ENCODE measurements around the gene RNF148.

RNF148 gene, protein sequence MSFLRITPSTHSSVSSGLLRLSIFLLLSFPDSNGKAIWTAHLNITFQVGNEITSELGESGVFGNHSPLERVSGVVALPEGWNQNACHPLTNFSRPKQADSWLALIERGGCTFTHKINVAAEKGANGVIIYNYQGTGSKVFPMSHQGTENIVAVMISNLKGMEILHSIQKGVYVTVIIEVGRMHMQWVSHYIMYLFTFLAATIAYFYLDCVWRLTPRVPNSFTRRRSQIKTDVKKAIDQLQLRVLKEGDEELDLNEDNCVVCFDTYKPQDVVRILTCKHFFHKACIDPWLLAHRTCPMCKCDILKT

DNA sequence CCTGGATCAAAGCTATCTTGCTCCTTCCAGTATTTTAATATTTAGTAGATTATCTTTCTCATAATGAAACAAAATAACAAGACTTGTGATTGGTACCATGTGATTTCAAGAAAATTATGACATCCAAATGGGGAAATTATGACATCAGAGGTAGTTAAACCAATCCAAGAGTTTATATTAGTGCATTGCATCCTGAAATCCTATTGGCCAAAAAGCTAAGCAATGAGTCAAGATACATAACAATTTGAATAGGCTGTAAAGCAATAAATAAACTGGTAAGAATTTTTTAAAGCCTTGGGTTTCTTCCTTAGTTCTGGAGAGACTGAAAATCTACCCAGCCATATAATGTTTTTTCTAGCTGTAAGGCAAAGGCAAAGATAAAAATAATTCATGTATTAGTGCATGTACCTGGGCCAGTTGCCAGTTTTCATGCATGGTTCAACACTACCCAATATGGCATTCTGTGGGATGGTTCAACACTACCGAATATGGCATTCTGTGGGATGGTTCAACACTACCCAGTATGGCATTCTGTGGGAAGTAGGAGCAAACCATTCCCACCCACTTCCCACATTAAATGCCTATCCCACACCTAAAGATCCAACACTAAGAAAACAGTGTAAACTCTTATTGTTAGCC, at the start of gene RNF148:
TSS of gene RNF148 (minus strand) at position 51 of the 639 bp plus-strand sequence. CDS start 172 bp downstream, outside the sequence.
- intact Hi-C loops (cut with micrococcal nuclease) = no loop called here
- peaks cover 9% of the 10 kb centered on the region for H3K9me3 Mint-ChIP-seq
- no peaks in the 10 kb centered on the region for H3K27me3 Mint-ChIP-seq
- no peak within 1 kb of the TSS for H3K27ac Mint-ChIP-seq
- no peaks in the 10 kb centered on the region for H3K36me3 Mint-ChIP-seq (ENCODE audit: low read depth)
- no peaks in the 10 kb centered on the region for H3K4me1 Mint-ChIP-seq (ENCODE audit: low read depth)
- no peak within 1 kb of the TSS for H3K4me3 Mint-ChIP-seq

DNA sequence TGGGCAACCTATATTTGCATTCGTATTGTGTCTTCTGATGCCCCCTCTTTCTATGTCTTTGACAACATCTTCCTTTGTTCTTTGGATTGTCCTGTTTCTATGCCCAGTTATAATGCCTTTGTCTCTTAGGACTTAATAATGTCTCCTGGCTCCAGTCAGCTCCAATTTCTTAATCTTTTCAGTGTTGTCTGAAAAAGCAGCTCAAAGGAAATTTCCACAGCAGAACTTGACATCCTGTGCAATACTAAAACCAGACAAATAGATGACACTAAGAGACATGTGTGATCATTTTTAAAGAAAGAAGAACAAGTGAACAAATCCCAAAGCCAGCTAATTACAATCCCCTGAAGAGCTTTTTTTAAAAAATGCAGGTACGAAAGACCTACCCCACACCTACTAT, 47.7 kb upstream of the RNF148 start:
- Mint-ChIP-seq H3K27ac (no peak overlapping the region), H3K4me3 (no peak overlapping the region), H3K27me3 (no peaks in the 10 kb centered on the region), H3K9me3 (no peaks in the 10 kb centered on the region), H3K4me1 (ENCODE audit: low read depth) (no peaks in the 10 kb centered on the region), H3K36me3 (ENCODE audit: low read depth) (no peaks in the 10 kb centered on the region)
- intact Hi-C loops (cut with micrococcal nuclease) = no loop called here

DNA sequence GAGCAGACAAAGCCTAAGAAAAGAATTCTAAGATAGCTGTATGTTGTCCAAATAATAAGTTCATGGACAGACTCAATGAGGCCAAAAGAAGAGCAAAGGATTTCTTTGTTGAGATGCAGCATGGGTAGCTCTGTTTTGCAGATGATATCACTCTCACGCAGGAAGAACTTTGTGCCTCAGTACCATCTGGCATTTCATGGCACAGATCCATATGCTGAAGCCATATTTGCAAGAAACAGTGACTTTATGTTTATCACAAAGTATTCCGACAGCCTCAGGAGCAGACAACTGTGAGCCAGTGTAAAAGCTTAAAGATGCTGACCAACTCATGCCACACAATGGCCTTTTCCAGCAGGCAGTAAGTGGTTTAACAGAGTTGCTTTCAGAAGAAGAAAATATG, 45.5 kb upstream of the RNF148 start:
- no peak overlapping the region for H3K4me3 Mint-ChIP-seq
- H3K4me1 Mint-ChIP-seq (ENCODE audit: low read depth) = no peaks in the 10 kb centered on the region
- H3K9me3 Mint-ChIP-seq = no peaks in the 10 kb centered on the region
- H3K27ac Mint-ChIP-seq = no peak overlapping the region
- H3K36me3 Mint-ChIP-seq (ENCODE audit: low read depth) = no peaks in the 10 kb centered on the region
- H3K27me3 Mint-ChIP-seq = no peaks in the 10 kb centered on the region
- intact Hi-C loops (cut with micrococcal nuclease) = no loop called here

DNA sequence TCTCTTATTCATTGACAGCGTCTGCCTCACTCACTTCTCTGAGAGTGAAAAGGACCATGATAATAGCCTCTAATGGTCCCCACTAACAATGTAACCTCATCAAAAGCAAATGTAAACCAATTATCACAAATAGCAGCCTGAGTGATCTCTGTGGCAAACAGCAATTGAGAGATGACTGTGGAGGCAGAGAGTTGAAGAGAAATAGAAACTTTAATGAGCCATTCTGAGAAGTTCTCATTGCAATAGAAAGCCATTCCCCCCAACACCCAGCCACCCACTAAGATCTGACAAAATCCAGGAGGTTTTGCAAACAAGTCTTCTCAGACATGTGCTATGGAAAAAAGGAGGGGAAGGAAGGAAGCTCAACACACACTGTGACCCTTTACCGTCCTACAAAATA, 44.2 kb upstream of the RNF148 start:
- Mint-ChIP-seq H3K4me1 (ENCODE audit: low read depth) (no peaks in the 10 kb centered on the region), H3K27ac (no peak overlapping the region), H3K4me3 (no peak overlapping the region), H3K36me3 (ENCODE audit: low read depth) (no peaks in the 10 kb centered on the region), H3K27me3 (no peaks in the 10 kb centered on the region), H3K9me3 (no peaks in the 10 kb centered on the region)
- intact Hi-C loops (cut with micrococcal nuclease) = no loop called here

DNA sequence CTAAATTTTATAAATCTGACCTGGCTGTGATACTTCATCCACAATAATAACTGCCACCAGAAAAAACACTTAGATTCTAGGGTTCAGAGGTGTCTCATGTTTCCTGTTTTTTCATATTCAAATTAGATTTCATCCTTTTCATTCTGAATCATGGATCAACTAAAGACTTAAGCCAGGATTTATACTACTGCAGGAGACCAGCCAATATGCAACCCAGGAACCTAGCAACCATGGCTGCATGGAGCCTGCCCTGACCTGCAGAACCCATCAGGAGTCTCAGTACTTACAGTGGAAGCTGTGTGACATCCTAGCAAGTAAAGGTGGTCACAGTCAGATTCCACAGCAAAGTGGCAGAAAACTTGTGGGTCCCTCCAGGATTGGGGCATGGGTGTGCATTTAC, 40.5 kb upstream of the RNF148 start:
- intact Hi-C loops (cut with micrococcal nuclease) = no loop called here
- Mint-ChIP-seq H3K27me3 (no peaks in the 10 kb centered on the region), H3K9me3 (no peaks in the 10 kb centered on the region), H3K4me3 (no peak overlapping the region), H3K27ac (no peak overlapping the region), H3K36me3 (ENCODE audit: low read depth) (no peaks in the 10 kb centered on the region), H3K4me1 (ENCODE audit: low read depth) (no peaks in the 10 kb centered on the region)

DNA sequence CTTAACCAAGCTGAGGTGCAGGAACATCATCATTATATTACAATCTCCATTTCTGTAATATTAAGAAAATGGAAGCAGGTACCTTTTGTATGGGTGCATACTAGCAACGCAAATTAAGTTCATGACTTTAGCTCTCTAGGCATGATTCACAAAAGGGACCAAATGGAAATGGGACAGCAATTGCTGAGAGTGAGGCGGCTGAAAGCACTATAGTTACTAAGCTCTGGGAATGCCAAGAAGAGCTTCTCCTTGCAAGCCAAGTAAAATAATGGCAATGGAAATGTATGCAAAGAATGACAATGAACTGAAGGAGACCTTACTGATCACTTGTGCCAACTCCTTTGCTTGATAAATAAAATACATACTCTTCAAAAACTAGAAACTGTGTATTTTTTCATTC, 36.2 kb upstream of the RNF148 start:
- Mint-ChIP-seq H3K9me3 (peaks cover 9% of the 10 kb centered on the region), H3K36me3 (ENCODE audit: low read depth) (no peaks in the 10 kb centered on the region), H3K4me3 (no peak overlapping the region), H3K27me3 (no peaks in the 10 kb centered on the region), H3K27ac (no peak overlapping the region), H3K4me1 (ENCODE audit: low read depth) (no peaks in the 10 kb centered on the region)
- intact Hi-C loops (cut with micrococcal nuclease) = no loop called here

DNA sequence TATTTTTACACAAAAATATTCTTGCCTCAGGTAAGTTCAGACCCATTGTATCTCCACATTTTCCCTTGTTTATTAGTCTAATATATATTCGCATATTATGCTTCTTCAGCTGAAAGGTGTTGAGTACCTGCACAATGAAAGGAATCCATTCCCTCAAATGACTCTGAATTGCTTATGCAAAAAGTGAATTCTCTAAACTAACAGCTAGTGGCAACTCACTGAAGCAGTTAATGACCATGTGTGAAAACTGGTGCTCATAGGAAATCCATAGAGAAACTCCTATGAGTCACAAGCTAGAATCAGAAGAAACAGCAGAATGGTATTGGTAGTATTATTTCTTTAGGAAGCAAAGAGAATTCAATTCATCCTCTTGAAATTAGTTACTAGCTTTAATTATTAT, 33.5 kb upstream of the RNF148 start:
- Mint-ChIP-seq H3K36me3 (ENCODE audit: low read depth) (no peaks in the 10 kb centered on the region), H3K4me3 (no peak overlapping the region), H3K27me3 (no peaks in the 10 kb centered on the region), H3K9me3 (peaks cover 9% of the 10 kb centered on the region), H3K27ac (no peak overlapping the region), H3K4me1 (ENCODE audit: low read depth) (no peaks in the 10 kb centered on the region)
- intact Hi-C loops (cut with micrococcal nuclease) = no loop called here

DNA sequence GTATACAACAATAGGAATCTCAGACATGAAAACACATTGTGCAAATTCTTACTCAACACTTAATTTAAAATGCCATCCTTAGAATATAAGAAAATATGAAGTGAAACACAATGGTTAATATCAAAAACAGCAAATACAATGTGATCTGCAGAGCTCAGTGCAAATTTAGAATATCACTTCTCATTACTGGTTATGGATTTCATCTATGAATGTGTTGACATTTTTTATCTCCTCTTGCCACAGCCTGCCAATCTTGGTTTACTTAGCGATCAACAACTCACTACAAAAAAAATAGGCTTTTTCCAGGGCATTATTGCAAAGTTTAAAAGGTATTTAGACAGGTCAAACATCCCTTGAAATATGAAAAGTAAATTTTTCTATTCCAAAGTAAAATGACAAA, 25.0 kb upstream of the RNF148 start:
- Mint-ChIP-seq H3K9me3 (no peaks in the 10 kb centered on the region), H3K27ac (no peak overlapping the region), H3K4me3 (no peak overlapping the region), H3K36me3 (ENCODE audit: low read depth) (no peaks in the 10 kb centered on the region), H3K4me1 (ENCODE audit: low read depth) (no peaks in the 10 kb centered on the region), H3K27me3 (no peaks in the 10 kb centered on the region)
- intact Hi-C loops (cut with micrococcal nuclease) = no loop called here

DNA sequence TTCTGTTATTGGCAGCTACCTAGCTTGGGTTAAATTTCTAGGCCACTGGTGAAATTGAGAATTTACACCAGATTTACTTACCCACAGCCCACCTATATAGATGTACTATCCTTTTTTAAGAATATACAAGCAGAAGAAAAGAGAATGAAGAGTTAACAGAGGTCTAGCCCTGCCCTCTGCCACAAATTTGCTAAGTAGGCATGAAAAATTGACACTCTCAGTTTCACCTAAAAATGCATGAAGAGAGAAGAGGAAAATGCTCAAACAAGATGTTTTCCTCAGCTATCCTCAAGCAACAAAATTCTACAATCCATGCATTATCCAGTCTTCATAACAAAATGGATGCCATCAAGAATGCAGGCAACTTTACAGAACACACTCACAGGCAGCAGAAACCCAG, 24.6 kb upstream of the RNF148 start:
- no peak overlapping the region for H3K4me3 Mint-ChIP-seq
- H3K27ac Mint-ChIP-seq = no peak overlapping the region
- H3K9me3 Mint-ChIP-seq = no peaks in the 10 kb centered on the region
- intact Hi-C loops (cut with micrococcal nuclease) = no loop called here
- no peaks in the 10 kb centered on the region for H3K36me3 Mint-ChIP-seq (ENCODE audit: low read depth)
- H3K4me1 Mint-ChIP-seq (ENCODE audit: low read depth) = no peaks in the 10 kb centered on the region
- H3K27me3 Mint-ChIP-seq = no peaks in the 10 kb centered on the region

DNA sequence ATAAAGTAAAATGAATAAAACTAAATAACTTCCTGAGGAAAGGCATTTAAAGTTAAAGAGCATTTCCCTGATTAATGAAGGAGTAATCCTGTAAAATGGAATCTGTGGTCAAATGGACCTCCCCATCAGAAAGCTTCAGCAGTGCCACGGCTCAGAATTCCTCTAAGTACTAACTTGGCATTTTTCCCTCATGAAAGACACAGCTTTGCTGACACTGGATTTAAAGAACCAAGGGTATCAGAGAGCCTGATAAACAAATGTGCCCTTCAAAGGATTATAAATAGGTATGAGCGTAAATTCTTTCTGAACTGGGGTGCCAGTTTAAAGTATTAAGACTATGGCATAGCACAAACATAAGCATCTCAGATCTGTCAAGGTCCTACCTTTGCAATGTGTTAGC, 24.2 kb upstream of the RNF148 start:
- Mint-ChIP-seq H3K9me3 (no peaks in the 10 kb centered on the region), H3K27ac (no peak overlapping the region), H3K27me3 (no peaks in the 10 kb centered on the region), H3K4me3 (no peak overlapping the region), H3K4me1 (ENCODE audit: low read depth) (no peaks in the 10 kb centered on the region), H3K36me3 (ENCODE audit: low read depth) (no peaks in the 10 kb centered on the region)
- intact Hi-C loops (cut with micrococcal nuclease) = no loop called here

DNA sequence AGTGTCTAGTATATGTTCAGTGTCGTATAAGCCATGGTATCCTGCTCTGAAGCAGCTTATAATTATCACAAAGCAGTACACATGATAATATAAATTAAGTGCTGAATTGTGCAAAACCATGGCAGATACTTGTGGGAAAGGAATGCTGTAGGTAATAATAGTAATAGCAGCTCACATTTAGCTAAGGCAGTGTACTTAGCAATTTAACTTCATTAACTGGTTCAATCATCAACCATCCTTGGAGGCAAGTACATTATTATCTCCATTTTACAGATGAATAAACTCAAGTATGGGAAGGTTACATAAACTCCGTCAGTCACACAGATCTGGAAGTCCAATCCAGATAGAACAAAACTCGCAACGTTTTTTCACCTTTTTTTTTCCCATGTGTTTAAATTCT, 21.6 kb upstream of the RNF148 start:
- Mint-ChIP-seq H3K9me3 (peaks cover under 1% of the 10 kb centered on the region), H3K36me3 (ENCODE audit: low read depth) (no peaks in the 10 kb centered on the region), H3K27me3 (no peaks in the 10 kb centered on the region), H3K4me1 (ENCODE audit: low read depth) (no peaks in the 10 kb centered on the region), H3K27ac (no peak overlapping the region), H3K4me3 (no peak overlapping the region)
- intact Hi-C loops (cut with micrococcal nuclease) = no loop called here

DNA sequence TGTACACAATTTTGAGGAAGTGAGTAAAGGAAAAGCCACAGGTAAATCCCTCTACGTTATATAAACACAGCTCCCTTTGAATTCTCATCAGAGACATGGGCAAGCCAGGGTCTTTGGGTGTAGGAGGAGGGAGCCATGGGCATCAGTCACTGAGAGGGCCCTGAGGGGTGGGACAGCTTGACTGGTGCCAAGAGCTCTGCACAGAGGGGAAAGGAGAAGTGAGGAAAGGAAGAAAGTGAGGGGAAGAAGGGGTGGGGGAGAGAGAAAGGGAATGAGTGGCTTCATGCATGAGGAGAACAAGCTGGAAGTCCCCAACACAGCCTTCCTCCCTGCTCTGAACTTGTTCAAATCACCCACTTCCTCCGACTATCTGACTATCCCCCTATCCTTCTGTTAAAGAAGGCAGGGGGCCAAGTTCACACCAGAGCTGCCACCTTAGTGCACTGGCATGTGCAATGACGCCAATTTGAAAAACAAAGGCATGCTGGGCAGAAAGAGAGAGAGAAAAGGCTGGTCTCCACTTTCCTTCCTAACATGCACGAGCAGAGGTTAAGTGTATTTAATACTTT, 16.4 kb upstream of the RNF148 start:
- Mint-ChIP-seq H3K9me3 (peaks cover 17% of the 10 kb centered on the region), H3K27me3 (no peaks in the 10 kb centered on the region), H3K36me3 (ENCODE audit: low read depth) (no peaks in the 10 kb centered on the region), H3K4me3 (no peak overlapping the region), H3K27ac (no peak overlapping the region), H3K4me1 (ENCODE audit: low read depth) (no peaks in the 10 kb centered on the region)
- intact Hi-C loops (cut with micrococcal nuclease) = no loop called here

DNA sequence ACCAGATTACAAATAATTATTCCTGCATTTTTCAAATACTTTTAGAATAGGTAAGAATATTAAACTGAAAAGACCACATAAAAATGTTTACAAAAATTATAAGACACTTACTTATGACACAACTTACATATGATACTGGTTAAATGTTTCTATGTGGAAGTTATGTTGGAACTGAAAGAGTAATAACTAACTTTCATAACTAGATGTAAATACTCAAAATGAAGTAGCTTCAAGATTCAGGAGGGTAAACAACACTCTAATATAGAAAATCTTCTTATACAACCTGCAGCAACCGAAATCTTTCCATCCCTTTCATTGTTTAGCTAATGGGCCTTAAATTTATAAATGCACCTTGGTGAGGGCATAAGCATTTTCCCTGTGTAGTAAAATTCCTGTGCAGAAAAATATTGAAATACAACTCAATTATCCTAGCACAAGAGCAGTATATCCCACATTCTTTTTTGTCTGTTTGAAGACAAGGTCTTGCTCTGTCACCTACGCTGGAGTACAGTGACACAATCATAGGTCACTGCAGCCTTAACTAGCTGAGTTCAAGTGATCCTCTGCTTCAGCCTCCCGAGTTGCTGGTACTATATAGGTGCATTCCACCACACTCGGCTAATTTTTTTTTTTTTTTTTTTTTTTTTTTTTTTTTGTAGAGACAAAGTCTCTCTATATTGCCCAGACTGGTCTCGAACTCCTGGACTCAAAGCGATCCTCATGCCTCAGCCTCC, 14.8 kb upstream of the RNF148 start:
- no peak overlapping the region for H3K27ac Mint-ChIP-seq
- intact Hi-C loops (cut with micrococcal nuclease) = no loop called here
- H3K27me3 Mint-ChIP-seq = no peaks in the 10 kb centered on the region

DNA sequence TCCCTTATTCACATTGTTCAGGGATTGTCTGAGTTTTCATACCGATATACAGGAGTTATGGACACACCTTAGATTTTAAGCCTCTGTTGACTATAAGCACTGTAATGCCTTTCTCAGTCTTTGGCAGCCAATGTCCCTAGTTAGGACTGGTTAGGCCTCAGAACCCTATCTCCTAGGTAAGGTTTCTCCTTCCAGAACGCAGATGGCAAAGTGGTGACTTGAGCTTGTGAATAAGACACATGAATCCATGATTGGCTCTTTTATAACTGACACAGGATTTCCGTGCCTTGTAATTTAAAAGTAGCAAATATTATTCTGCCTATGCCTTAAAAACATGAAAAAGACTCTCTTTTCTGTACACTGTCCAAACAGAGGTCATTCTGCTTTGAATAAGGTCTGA, 12.5 kb upstream of the RNF148 start:
- Mint-ChIP-seq H3K36me3 (ENCODE audit: low read depth) (no peaks in the 10 kb centered on the region), H3K9me3 (peaks cover 17% of the 10 kb centered on the region), H3K27me3 (no peaks in the 10 kb centered on the region), H3K4me1 (ENCODE audit: low read depth) (no peaks in the 10 kb centered on the region), H3K4me3 (no peak overlapping the region), H3K27ac (no peak overlapping the region)
- intact Hi-C loops (cut with micrococcal nuclease) = no loop called here

More for the DNA sequence above, 14.8 kb upstream of the RNF148 start:
- peaks cover 17% of the 10 kb centered on the region for H3K9me3 Mint-ChIP-seq
- H3K4me3 Mint-ChIP-seq = no peak overlapping the region
- H3K36me3 Mint-ChIP-seq (ENCODE audit: low read depth) = no peaks in the 10 kb centered on the region
- no peaks in the 10 kb centered on the region for H3K4me1 Mint-ChIP-seq (ENCODE audit: low read depth)
